Measurements from ENCODE around the gene OR6J1.

The OR6J1 gene

GRCh38 chr14:22600027-22600426 lies 44.1 kb downstream of the OR6J1 start:
- Histone ChIP-seq H3K4me1 (ENCODE audit: control insufficient read depth in 2 of 2, insufficient read depth in 1 of 2, low read depth in 1 of 2, low read length in 2 of 2) (peaks cover 4 to 6% of the 10 kb centered on the region in 2 donors), H3K14ac (ENCODE audit: low read length) (no peak overlapping the region), H3K9ac (ENCODE audit: low read depth, low read length, poor library complexity) (no peak overlapping the region), H3K79me1 (ENCODE audit: low read depth, low read length) (no peaks in the 10 kb centered on the region), H2BK120ac (ENCODE audit: low read depth, low read length) (no peak overlapping the region), H3K9me3 (replicated peaks in 1 of 2; ENCODE audit: control insufficient read depth in 2 of 2, insufficient read depth in 1 of 2, low read depth in 1 of 2, low read length in 2 of 2) (no peaks in the 10 kb centered on the region), H2AFZ (ENCODE audit: low read length) (no peak overlapping the region), H2BK5ac (ENCODE audit: low read length) (no peak overlapping the region), H3K23ac (ENCODE audit: low read depth, low read length, poor library complexity) (no peak overlapping the region), H2BK12ac (ENCODE audit: low read length) (no peak overlapping the region), H4K8ac (ENCODE audit: low read depth, low read length) (no peak overlapping the region), H2AK5ac (ENCODE audit: low read depth, low read length) (no peak overlapping the region), H4K91ac (ENCODE audit: low read depth, low read length, poor library complexity) (no peak overlapping the region), H3K18ac (ENCODE audit: low read length) (no peak overlapping the region), H3K27me3 (ENCODE audit: control insufficient read depth in 3 of 3, insufficient read depth in 3 of 3, low read depth in 1 of 3, low read length in 3 of 3) (peaks cover 0 to 27% (median 0%) of the 10 kb centered on the region in 3 experiments), H2BK15ac (ENCODE audit: low read length) (no peak overlapping the region), H3K4me3 (ENCODE audit: low read length in 2 of 2) (no peak overlapping the region), H3K36me3 (replicated peaks in 1 of 2; ENCODE audit: control insufficient read depth in 2 of 2, insufficient read depth in 2 of 2, low read length in 2 of 2) (peaks cover 17 to 21% of the 10 kb centered on the region in 2 donors), H3K4ac (ENCODE audit: low read length) (no peak overlapping the region), H3K4me2 (ENCODE audit: insufficient read depth, low read length, poor library complexity, severe bottlenecking) (no peak overlapping the region), H3K27ac (replicated peaks; ENCODE audit: low read length) (no peak overlapping the region)
- no peak for DNase-seq (ENCODE audit: low spot score)

- Histone ChIP-seq H2BK5ac (ENCODE audit: low read length) (no peak overlapping the region), H2BK12ac (ENCODE audit: low read length) (no peak overlapping the region), H3K4me3 (ENCODE audit: low read length in 2 of 2) (peak overlapping the region in 1 of 2 donors; percentile 87), H3K79me1 (ENCODE audit: low read depth, low read length) (no peaks in the 10 kb centered on the region), H2BK120ac (ENCODE audit: low read depth, low read length) (no peak overlapping the region), H3K27me3 (ENCODE audit: control insufficient read depth in 3 of 3, insufficient read depth in 3 of 3, low read depth in 1 of 3, low read length in 3 of 3) (peaks cover 0 to 34% (median 0%) of the 10 kb centered on the region in 3 experiments), H4K8ac (ENCODE audit: low read depth, low read length) (no peak overlapping the region), H2AK5ac (ENCODE audit: low read depth, low read length) (no peak overlapping the region), H3K9ac (ENCODE audit: low read depth, low read length, poor library complexity) (no peak overlapping the region), H3K27ac (replicated peaks; ENCODE audit: low read length) (no peak overlapping the region), H3K4me2 (ENCODE audit: insufficient read depth, low read length, poor library complexity, severe bottlenecking) (no peak overlapping the region), H2BK15ac (ENCODE audit: low read length) (no peak overlapping the region), H3K4me1 (ENCODE audit: control insufficient read depth in 2 of 2, insufficient read depth in 1 of 2, low read depth in 1 of 2, low read length in 2 of 2) (peaks cover 4 to 6% of the 10 kb centered on the region in 2 donors), H3K9me3 (replicated peaks in 1 of 2; ENCODE audit: control insufficient read depth in 2 of 2, insufficient read depth in 1 of 2, low read depth in 1 of 2, low read length in 2 of 2) (no peaks in the 10 kb centered on the region), H2AFZ (ENCODE audit: low read length) (no peak overlapping the region), H3K14ac (ENCODE audit: low read length) (no peak overlapping the region), H3K36me3 (replicated peaks in 1 of 2; ENCODE audit: control insufficient read depth in 2 of 2, insufficient read depth in 2 of 2, low read length in 2 of 2) (peaks cover 15 to 17% of the 10 kb centered on the region in 2 donors), H3K23ac (ENCODE audit: low read depth, low read length, poor library complexity) (no peak overlapping the region), H3K18ac (ENCODE audit: low read length) (no peak overlapping the region), H4K91ac (ENCODE audit: low read depth, low read length, poor library complexity) (no peak overlapping the region), H3K4ac (ENCODE audit: low read length) (no peak overlapping the region)
- DNase-seq (ENCODE audit: low spot score): no peak
- WGBS, 2 donors (ENCODE audit: extremely low coverage in 2 of 2, insufficient read length in 2 of 2, insufficient replicate concordance in 1 of 2): no CpG with 5 or more reads among the region's 3 CpGs
These were observed 44.8 kb downstream of the OR6J1 start for GRCh38 chr14:22599349-22599748.

- Histone ChIP-seq H3K14ac (ENCODE audit: low read length) (no peak overlapping the region), H3K4me2 (ENCODE audit: insufficient read depth, low read length, poor library complexity, severe bottlenecking) (peak overlapping the region; percentile 74), H2BK5ac (ENCODE audit: low read length) (peak overlapping the region; percentile 43), H3K9ac (ENCODE audit: low read depth, low read length, poor library complexity) (no peak overlapping the region), H2BK120ac (ENCODE audit: low read depth, low read length) (no peak overlapping the region), H2AK5ac (ENCODE audit: low read depth, low read length) (no peak overlapping the region), H3K18ac (ENCODE audit: low read length) (no peak overlapping the region), H3K36me3 (replicated peaks in 1 of 2; ENCODE audit: control insufficient read depth in 2 of 2, insufficient read depth in 2 of 2, low read length in 2 of 2) (peaks cover 14 to 17% of the 10 kb centered on the region in 2 donors), H3K9me3 (replicated peaks in 1 of 2; ENCODE audit: control insufficient read depth in 2 of 2, insufficient read depth in 1 of 2, low read depth in 1 of 2, low read length in 2 of 2) (no peaks in the 10 kb centered on the region), H3K4me3 (ENCODE audit: low read length in 2 of 2) (peak overlapping the region; percentile 87 to 92), H2BK12ac (ENCODE audit: low read length) (no peak overlapping the region), H2BK15ac (ENCODE audit: low read length) (no peak overlapping the region), H3K27ac (replicated peaks; ENCODE audit: low read length) (peak overlapping the region; percentile 53), H3K79me1 (ENCODE audit: low read depth, low read length) (no peaks in the 10 kb centered on the region), H3K4me1 (ENCODE audit: control insufficient read depth in 2 of 2, insufficient read depth in 1 of 2, low read depth in 1 of 2, low read length in 2 of 2) (peaks cover 4 to 6% of the 10 kb centered on the region in 2 donors), H2AFZ (ENCODE audit: low read length) (peak overlapping the region; percentile 97), H4K91ac (ENCODE audit: low read depth, low read length, poor library complexity) (no peak overlapping the region), H4K8ac (ENCODE audit: low read depth, low read length) (no peak overlapping the region), H3K23ac (ENCODE audit: low read depth, low read length, poor library complexity) (no peak overlapping the region), H3K27me3 (ENCODE audit: control insufficient read depth in 3 of 3, insufficient read depth in 3 of 3, low read depth in 1 of 3, low read length in 3 of 3) (peaks cover 0 to 38% (median 0%) of the 10 kb centered on the region in 3 experiments), H3K4ac (ENCODE audit: low read length) (no peak overlapping the region)
- WGBS, 2 donors (ENCODE audit: extremely low coverage in 2 of 2, insufficient read length in 2 of 2, insufficient replicate concordance in 1 of 2): no CpG with 5 or more reads among the region's 5 CpGs
- no peak for DNase-seq (ENCODE audit: low spot score)
These were observed 45.3 kb downstream of the OR6J1 start for GRCh38 chr14:22598896-22599244.

GRCh38 chr14:22598099-22598895 lies 45.9 kb downstream of the OR6J1 start, which contains the start of gene ABHD4:
Gene ABHD4 (plus strand): TSS chr14:22598300. CDS start chr14:22598307, 7 bp downstream.
- peak within 1 kb of the TSS; percentile 97 for H2AFZ ChIP-seq (ENCODE audit: low read length)
- no peaks in the 10 kb centered on the region for H3K79me1 ChIP-seq (ENCODE audit: low read depth, low read length)
- H2BK15ac ChIP-seq (ENCODE audit: low read length): peak within 1 kb of the TSS; percentile 60
- no peak within 1 kb of the TSS for H2BK12ac ChIP-seq (ENCODE audit: low read length)
- peak within 1 kb of the TSS; percentile 31 for H3K4ac ChIP-seq (ENCODE audit: low read length)
- H3K9me3 ChIP-seq (replicated peaks in 1 of 2; ENCODE audit: control insufficient read depth in 2 of 2, insufficient read depth in 1 of 2, low read depth in 1 of 2, low read length in 2 of 2): no peaks in the 10 kb centered on the region
- no peak within 1 kb of the TSS for H4K91ac ChIP-seq (ENCODE audit: low read depth, low read length, poor library complexity)
- peak within 1 kb of the TSS; percentile 89 for H3K18ac ChIP-seq (ENCODE audit: low read length)
- H3K23ac ChIP-seq (ENCODE audit: low read depth, low read length, poor library complexity): no peak within 1 kb of the TSS
- H3K4me1 ChIP-seq (ENCODE audit: control insufficient read depth in 2 of 2, insufficient read depth in 1 of 2, low read depth in 1 of 2, low read length in 2 of 2): peaks cover 4 to 6% of the 10 kb centered on the region in 2 donors
- H2BK120ac ChIP-seq (ENCODE audit: low read depth, low read length): no peak within 1 kb of the TSS
- peak within 1 kb of the TSS; percentile 43 for H2BK5ac ChIP-seq (ENCODE audit: low read length)
- peaks cover 11 to 12% of the 10 kb centered on the region in 2 donors for H3K36me3 ChIP-seq (replicated peaks in 1 of 2; ENCODE audit: control insufficient read depth in 2 of 2, insufficient read depth in 2 of 2, low read length in 2 of 2)
- H2AK5ac ChIP-seq (ENCODE audit: low read depth, low read length): no peak within 1 kb of the TSS
- peak; percentile 73 for DNase-seq (ENCODE audit: low spot score)
- no peak within 1 kb of the TSS for H4K8ac ChIP-seq (ENCODE audit: low read depth, low read length)
- peak within 1 kb of the TSS; percentile 87 to 92 for H3K4me3 ChIP-seq (ENCODE audit: low read length in 2 of 2)
- H3K27ac ChIP-seq (replicated peaks; ENCODE audit: low read length): peak within 1 kb of the TSS; percentile 53
- H3K14ac ChIP-seq (ENCODE audit: low read length): no peak within 1 kb of the TSS
- peaks cover 0 to 44% (median 0%) of the 10 kb centered on the region in 3 experiments for H3K27me3 ChIP-seq (ENCODE audit: control insufficient read depth in 3 of 3, insufficient read depth in 3 of 3, low read depth in 1 of 3, low read length in 3 of 3)
- peak within 1 kb of the TSS; percentile 91 for H3K9ac ChIP-seq (ENCODE audit: low read depth, low read length, poor library complexity)
- H3K4me2 ChIP-seq (ENCODE audit: insufficient read depth, low read length, poor library complexity, severe bottlenecking): peak within 1 kb of the TSS; percentile 74
- WGBS, 2 donors (ENCODE audit: extremely low coverage in 2 of 2, insufficient read length in 2 of 2, insufficient replicate concordance in 1 of 2): no CpG with 5 or more reads among the region's 49 CpGs
